Transverse colon (tissue), 4 donors: Measurements from ENCODE around the gene HPSE.

ENCODE experiments used
- POLR2A ChIP-seq: fragments of 450-650 bp; IDR thresholded peaks from one replicate; pipeline ENCODE4 v1.6.1; 2016; ENCODE audit warnings: antibody characterized with exemption, mild to moderate bottlenecking, moderate library complexity
- POLR2AphosphoS5 ChIP-seq, 3 donors: sonication (generic); formaldehyde crosslinking; IDR thresholded peaks; one replicate each; pipeline ENCODE4 v1.6.1; 2016; ENCODE audit warnings: antibody characterized with exemption in 3 of 3
- TF ChIP-seq, protein P1 (sequence below), 5 experiments: fragments of 200-600 bp in 3 of 5; fragments of 450-650 bp in 2 of 5; sonication (generic) in 3 of 5; IDR thresholded peaks; 1 replicate in 2 of 5; 2 replicates in 3 of 5; pipeline ENCODE4 v1.5.1; 2016 to 2017; ENCODE audit warnings: antibody characterized with exemption in 5 of 5, inconsistent platforms in 3 of 5, mild to moderate bottlenecking in 2 of 5, moderate library complexity in 1 of 5

DNA sequence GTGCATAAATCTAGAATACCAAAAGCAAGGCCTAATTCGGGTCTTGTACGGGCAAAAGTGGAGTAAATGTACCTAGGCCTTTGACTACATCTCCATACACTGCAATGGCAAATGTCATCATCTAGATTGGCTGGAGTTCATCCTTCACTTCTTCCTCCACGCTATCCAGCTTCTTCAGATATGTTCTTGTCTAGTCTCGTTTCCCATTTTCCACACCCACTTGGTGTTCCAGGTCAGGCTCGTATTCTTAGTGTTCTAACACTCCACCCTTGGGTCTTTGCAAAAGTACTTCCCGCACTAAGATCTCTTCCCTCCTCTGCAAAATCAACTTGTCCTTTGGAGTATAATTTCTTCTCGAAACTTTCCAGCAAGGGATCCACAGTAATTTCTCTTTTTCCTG is 51.5 kb downstream of the HPSE start:
- TF ChIP-seq, protein P1, sequence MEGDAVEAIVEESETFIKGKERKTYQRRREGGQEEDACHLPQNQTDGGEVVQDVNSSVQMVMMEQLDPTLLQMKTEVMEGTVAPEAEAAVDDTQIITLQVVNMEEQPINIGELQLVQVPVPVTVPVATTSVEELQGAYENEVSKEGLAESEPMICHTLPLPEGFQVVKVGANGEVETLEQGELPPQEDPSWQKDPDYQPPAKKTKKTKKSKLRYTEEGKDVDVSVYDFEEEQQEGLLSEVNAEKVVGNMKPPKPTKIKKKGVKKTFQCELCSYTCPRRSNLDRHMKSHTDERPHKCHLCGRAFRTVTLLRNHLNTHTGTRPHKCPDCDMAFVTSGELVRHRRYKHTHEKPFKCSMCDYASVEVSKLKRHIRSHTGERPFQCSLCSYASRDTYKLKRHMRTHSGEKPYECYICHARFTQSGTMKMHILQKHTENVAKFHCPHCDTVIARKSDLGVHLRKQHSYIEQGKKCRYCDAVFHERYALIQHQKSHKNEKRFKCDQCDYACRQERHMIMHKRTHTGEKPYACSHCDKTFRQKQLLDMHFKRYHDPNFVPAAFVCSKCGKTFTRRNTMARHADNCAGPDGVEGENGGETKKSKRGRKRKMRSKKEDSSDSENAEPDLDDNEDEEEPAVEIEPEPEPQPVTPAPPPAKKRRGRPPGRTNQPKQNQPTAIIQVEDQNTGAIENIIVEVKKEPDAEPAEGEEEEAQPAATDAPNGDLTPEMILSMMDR (IDR thresholded peaks at IDR 0.05) = no peak
- TF ChIP-seq POLR2AphosphoS5 (IDR thresholded peaks at IDR 0.05) (no peak), POLR2A (no peak)
